GM12891 (cell line): Measurements from ENCODE around the gene NDUFB6.

Experiments
- POLR2A ChIP-seq: IDR thresholded peaks from 2 replicates; pipeline ENCODE4 v1.6.1; 2011; ENCODE audit warnings: low read depth, low read length, control low read depth
- POLR2AphosphoS5 ChIP-seq: IDR thresholded peaks from 2 replicates; pipeline ENCODE4 v1.6.1; 2011; ENCODE audit warnings: low read depth, low read length, control low read depth
- POU2F2 ChIP-seq: IDR thresholded peaks from 2 replicates; pipeline ENCODE4 v1.6.1; 2011; ENCODE audit warnings: low read depth, mild to moderate bottlenecking, control low read depth, low read length, moderate library complexity

DNA sequence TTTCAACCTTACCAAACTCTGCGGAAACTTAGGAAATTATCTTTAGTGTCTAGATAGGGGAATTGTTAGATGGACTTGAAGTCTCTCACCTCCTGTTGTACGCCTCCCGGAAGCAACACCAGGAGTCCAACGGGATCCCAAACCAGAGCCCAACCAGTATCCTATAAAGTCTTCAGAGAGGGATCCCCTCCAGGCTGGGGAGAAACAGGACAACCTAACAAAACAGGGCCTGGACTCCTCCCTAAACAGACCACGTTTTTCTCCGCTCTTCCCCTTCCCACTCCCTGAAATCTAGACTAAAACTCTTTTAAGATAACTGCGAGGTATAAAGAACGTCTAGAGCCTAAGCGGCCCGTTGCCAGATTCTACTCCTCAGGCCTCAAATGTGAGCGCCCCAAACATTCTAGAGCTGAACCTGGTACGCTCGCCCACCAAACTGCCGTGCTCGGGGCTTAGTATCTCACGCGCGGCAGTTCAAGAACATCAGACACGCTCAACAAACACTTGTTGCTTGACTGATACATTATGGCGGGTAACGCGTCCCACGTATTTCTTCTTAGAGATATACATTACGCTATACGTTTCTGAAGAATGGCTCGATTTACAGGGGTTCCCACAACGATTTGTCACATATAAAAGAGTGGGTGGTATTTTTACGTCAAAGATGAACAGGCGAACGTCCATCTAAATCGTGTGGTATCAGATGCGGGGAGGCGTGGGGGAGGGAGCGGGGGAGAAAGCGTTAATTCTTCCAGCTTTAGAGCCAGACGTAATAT lies 21.5 kb downstream of the NDUFB6 start:
- TF ChIP-seq POLR2A (no peak), POU2F2 (no peak), POLR2AphosphoS5 (no peak)
